ENCODE measurements around the gene TMEM50B.

The TMEM50B gene

DNA sequence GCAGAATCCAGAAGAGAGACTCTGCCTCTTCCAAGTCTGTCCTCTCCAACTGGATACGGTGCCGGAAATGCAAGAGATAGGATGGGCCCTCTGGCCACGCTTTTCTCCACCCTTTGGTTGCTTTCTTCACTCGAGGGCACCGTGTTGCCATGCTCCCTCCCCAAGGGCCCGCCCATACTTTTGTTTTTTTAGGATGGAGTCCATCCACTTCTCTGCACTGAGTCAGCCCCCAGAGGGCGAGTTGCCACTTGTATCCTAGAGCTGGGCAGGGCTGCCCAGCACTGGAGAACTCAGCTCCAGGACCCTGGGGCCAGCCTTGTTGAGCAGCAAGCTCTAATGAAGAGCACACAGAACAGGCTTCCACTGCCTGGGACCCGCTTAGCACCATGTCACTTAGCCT lies 51.1 kb downstream of the TMEM50B start:
- H3K9me3 ChIP-seq (ENCODE audit: insufficient read depth, low read depth, low read length), result no peaks in the 10 kb centered on the region
- H3F3A ChIP-seq (ENCODE audit: low read depth), result no peaks in the 10 kb centered on the region
- H3K4me3 ChIP-seq (ENCODE audit: low read length, poor library complexity, severe bottlenecking), result no peak overlapping the region
- no peak overlapping the region for H2AFZ ChIP-seq (ENCODE audit: low read length)
- H4K20me1 ChIP-seq (ENCODE audit: insufficient read depth, low read length, poor library complexity, severe bottlenecking), result no peaks in the 10 kb centered on the region
- H3K27me3 ChIP-seq (ENCODE audit: insufficient read depth, low read length, poor library complexity, severe bottlenecking), result no peaks in the 10 kb centered on the region
- no peaks in the 10 kb centered on the region for H3K4me1 ChIP-seq (ENCODE audit: insufficient read depth, low read length, poor library complexity, severe bottlenecking)
- peaks cover 84% of the 10 kb centered on the region for H3K36me3 ChIP-seq (ENCODE audit: insufficient read depth, low read length)
- TF ChIP-seq, protein P1, sequence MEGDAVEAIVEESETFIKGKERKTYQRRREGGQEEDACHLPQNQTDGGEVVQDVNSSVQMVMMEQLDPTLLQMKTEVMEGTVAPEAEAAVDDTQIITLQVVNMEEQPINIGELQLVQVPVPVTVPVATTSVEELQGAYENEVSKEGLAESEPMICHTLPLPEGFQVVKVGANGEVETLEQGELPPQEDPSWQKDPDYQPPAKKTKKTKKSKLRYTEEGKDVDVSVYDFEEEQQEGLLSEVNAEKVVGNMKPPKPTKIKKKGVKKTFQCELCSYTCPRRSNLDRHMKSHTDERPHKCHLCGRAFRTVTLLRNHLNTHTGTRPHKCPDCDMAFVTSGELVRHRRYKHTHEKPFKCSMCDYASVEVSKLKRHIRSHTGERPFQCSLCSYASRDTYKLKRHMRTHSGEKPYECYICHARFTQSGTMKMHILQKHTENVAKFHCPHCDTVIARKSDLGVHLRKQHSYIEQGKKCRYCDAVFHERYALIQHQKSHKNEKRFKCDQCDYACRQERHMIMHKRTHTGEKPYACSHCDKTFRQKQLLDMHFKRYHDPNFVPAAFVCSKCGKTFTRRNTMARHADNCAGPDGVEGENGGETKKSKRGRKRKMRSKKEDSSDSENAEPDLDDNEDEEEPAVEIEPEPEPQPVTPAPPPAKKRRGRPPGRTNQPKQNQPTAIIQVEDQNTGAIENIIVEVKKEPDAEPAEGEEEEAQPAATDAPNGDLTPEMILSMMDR (conservative IDR thresholded peaks at IDR 0.05; ENCODE audit: low read length), result no peak
- no peak for TF ChIP-seq EZH2phosphoT487 (IDR thresholded peaks at IDR 0.05; ENCODE audit: borderline replicate concordance)
- no peaks in the 10 kb centered on the region for H3K79me2 ChIP-seq (ENCODE audit: insufficient read depth, low read length)
- H3K9ac ChIP-seq (ENCODE audit: low read depth, low read length, poor library complexity, severe bottlenecking), result no peak overlapping the region
- no peaks in the 10 kb centered on the region for H3K9me2 ChIP-seq (replicated peaks; ENCODE audit: low read depth, low read length)
- no peak overlapping the region for H3K4me2 ChIP-seq (ENCODE audit: low read depth, low read length, poor library complexity, severe bottlenecking)

DNA sequence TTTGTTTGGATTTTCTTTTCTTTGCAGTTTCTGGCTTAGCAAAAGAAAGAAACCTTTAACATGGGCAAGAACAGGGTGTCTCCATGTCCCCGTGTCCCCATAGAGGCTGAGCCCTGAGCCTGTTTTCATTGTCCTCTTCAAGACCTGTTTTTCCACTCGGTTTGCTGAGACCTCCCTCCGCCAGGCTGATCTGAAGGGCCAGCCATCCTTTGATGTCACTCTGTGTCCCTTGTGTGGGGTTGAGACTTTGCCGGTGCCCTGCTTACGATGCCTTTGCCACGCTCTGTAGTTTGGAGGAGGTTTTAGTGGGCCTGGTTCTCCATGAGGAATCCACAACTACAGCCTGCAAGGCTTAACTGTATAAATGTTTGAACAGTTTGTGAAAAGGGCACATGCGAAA lies 52.7 kb downstream of the TMEM50B start:
- no peaks in the 10 kb centered on the region for H3K79me2 ChIP-seq (ENCODE audit: insufficient read depth, low read length)
- TF ChIP-seq, protein P1 (conservative IDR thresholded peaks at IDR 0.05; ENCODE audit: low read length), result no peak
- TF ChIP-seq EZH2phosphoT487 (IDR thresholded peaks at IDR 0.05; ENCODE audit: borderline replicate concordance), result no peak
- H3K9me3 ChIP-seq (ENCODE audit: insufficient read depth, low read depth, low read length), result no peaks in the 10 kb centered on the region
- H4K20me1 ChIP-seq (ENCODE audit: insufficient read depth, low read length, poor library complexity, severe bottlenecking), result no peaks in the 10 kb centered on the region
- H3K9me2 ChIP-seq (replicated peaks; ENCODE audit: low read depth, low read length), result no peaks in the 10 kb centered on the region
- no peaks in the 10 kb centered on the region for H3K27me3 ChIP-seq (ENCODE audit: insufficient read depth, low read length, poor library complexity, severe bottlenecking)
- H3K4me2 ChIP-seq (ENCODE audit: low read depth, low read length, poor library complexity, severe bottlenecking), result no peak overlapping the region
- no peak overlapping the region for H3K9ac ChIP-seq (ENCODE audit: low read depth, low read length, poor library complexity, severe bottlenecking)
- no peaks in the 10 kb centered on the region for H3K4me1 ChIP-seq (ENCODE audit: insufficient read depth, low read length, poor library complexity, severe bottlenecking)
- peaks cover 78% of the 10 kb centered on the region; the same call in 1 of the 2 replicates for H3K36me3 ChIP-seq (ENCODE audit: insufficient read depth, low read length)
- no peaks in the 10 kb centered on the region for H3F3A ChIP-seq (ENCODE audit: low read depth)
- no peak overlapping the region for H2AFZ ChIP-seq (ENCODE audit: low read length)
- H3K4me3 ChIP-seq (ENCODE audit: low read length, poor library complexity, severe bottlenecking), result no peak overlapping the region

DNA sequence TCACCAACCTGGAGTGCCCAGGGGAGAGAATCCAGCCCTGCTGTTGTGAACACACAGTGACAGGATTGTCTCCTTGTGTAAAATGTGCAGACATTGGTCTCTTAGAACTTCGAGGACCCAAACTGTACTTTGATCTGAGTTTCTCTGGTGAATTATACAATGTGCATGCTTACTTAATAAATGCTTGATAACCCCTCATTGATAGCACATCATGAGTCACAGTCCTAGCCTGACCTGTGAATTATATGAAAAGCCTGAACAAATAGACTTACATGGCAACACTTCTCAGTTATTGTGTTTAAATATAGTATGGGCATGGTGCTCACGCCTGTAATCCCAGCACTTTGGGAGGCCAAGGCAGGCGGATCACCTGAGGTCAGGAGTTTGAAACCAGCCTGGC lies 53.9 kb downstream of the TMEM50B start:
- H3K4me1 ChIP-seq (ENCODE audit: insufficient read depth, low read length, poor library complexity, severe bottlenecking), result no peaks in the 10 kb centered on the region
- H3K36me3 ChIP-seq (ENCODE audit: insufficient read depth, low read length), result peaks cover 75% of the 10 kb centered on the region; the same call in 1 of the 2 replicates
- no peaks in the 10 kb centered on the region for H3K27me3 ChIP-seq (ENCODE audit: insufficient read depth, low read length, poor library complexity, severe bottlenecking)
- H3F3A ChIP-seq (ENCODE audit: low read depth), result no peaks in the 10 kb centered on the region
- H3K4me2 ChIP-seq (ENCODE audit: low read depth, low read length, poor library complexity, severe bottlenecking), result no peak overlapping the region
- no peak for TF ChIP-seq EZH2phosphoT487 (IDR thresholded peaks at IDR 0.05; ENCODE audit: borderline replicate concordance)
- TF ChIP-seq, protein P1 (conservative IDR thresholded peaks at IDR 0.05; ENCODE audit: low read length), result no peak
- no peaks in the 10 kb centered on the region for H3K9me3 ChIP-seq (ENCODE audit: insufficient read depth, low read depth, low read length)
- no peak overlapping the region for H3K9ac ChIP-seq (ENCODE audit: low read depth, low read length, poor library complexity, severe bottlenecking)
- no peak overlapping the region for H2AFZ ChIP-seq (ENCODE audit: low read length)
- H3K79me2 ChIP-seq (ENCODE audit: insufficient read depth, low read length), result no peaks in the 10 kb centered on the region
- no peak overlapping the region for H3K4me3 ChIP-seq (ENCODE audit: low read length, poor library complexity, severe bottlenecking)
- no peaks in the 10 kb centered on the region for H3K9me2 ChIP-seq (replicated peaks; ENCODE audit: low read depth, low read length)
- H4K20me1 ChIP-seq (ENCODE audit: insufficient read depth, low read length, poor library complexity, severe bottlenecking), result no peaks in the 10 kb centered on the region

Measured in Loucy (cell line).